HepG2 (cell line): Measurements from ENCODE around the gene ZNF467. TPM values are rescaled to one million over a fixed set of nuclear protein-coding genes. Genes with fewer than 3 reads are reported as not detected.

Source experiments
- ATAC-seq: fragments of 200-7000 bp; cut with Tn5 transposase; 3 replicates; pipeline ENCODE4 v1.9.1; 2020; ENCODE audit warnings: mild to moderate bottlenecking, moderate library complexity
- BruUV-seq: library from RNA; stranded (reverse); fragments of 400-500 nt; replicated peaks from 2 replicates; lab custom pipeline; 2021; lab: Mats Ljungman, UMichigan
- CTCF ChIA-PET: fragments of 300-600 bp; formaldehyde crosslinking; extraction: SDS; loops from one replicate; lab custom pipeline; 2021; ENCODE audit warnings: low total read pairs, inconsistent platforms, low intra/inter-chr PET ratio; lab: Yijun Ruan, JAX
- POLR2A ChIA-PET: fragments of 350-600 bp; sonication (Branson Sonifier 250); formaldehyde crosslinking; loops from one replicate; lab custom pipeline; 2020; ENCODE audit warnings: antibody characterized with exemption, inconsistent platforms; lab: Yijun Ruan, JAX
- DNase-seq: peaks from one replicate; pipeline ENCODE4 v3.0.0-alpha.2; 2015; ENCODE audit warnings: low spot score
- FAIRE-seq: peaks from 3 replicates; lab custom pipeline; 2011; peaks lifted over from hg19 to GRCh38; lab: Jason Lieb, UNC
- H2AFZ ChIP-seq: one replicate; pipeline ENCODE4 v1.6.1; 2011; ENCODE audit warnings: low read length, inconsistent platforms
- H3K27ac ChIP-seq: fragments of 300-600 bp; 3 replicates; pipeline ENCODE4 v1.8.0; 2011; ENCODE audit warnings: mixed run types, mild to moderate bottlenecking, mixed read lengths, low read length, inconsistent platforms; ENCODE audit not compliant: insufficient read depth; ENCODE audit errors: extremely low read length
- H3K27me3 ChIP-seq, 2 experiments: fragments of 200-600 bp in 1 of 2; 2 replicates in 1 of 2; 3 replicates in 1 of 2; pipeline versions ENCODE4 v1.6.0 to v1.8.0; 2011; ENCODE audit warnings: low read length in 2 of 2, mild to moderate bottlenecking in 2 of 2, moderate library complexity in 2 of 2, inconsistent platforms in 1 of 2; ENCODE audit not compliant: insufficient read depth in 2 of 2, control insufficient read depth in 1 of 2
- H3K36me3 ChIP-seq, 2 experiments: fragments of 200-600 bp in 1 of 2; replicated peaks in 1 of 2; 2 replicates in 1 of 2; 3 replicates in 1 of 2; pipeline versions ENCODE4 v1.5.1 to v1.8.0; 2011; ENCODE audit warnings: low read length in 2 of 2, inconsistent platforms in 1 of 2; ENCODE audit not compliant: insufficient read depth in 2 of 2, control insufficient read depth in 1 of 2
- H3K4me1 ChIP-seq: 2 replicates; pipeline ENCODE4 v1.5.1; 2012; ENCODE audit warnings: low read length, inconsistent platforms; ENCODE audit not compliant: insufficient read depth
- H3K4me2 ChIP-seq: 2 replicates; pipeline ENCODE4 v1.6.0; 2011; ENCODE audit warnings: low read depth, low read length, inconsistent platforms
- H3K4me3 ChIP-seq, 3 experiments: fragments of 200-600 bp in 1 of 3; sonication (generic), shearing (Covaris generic) in 1 of 3; replicated peaks in 1 of 3; 2 replicates each; pipeline ENCODE4 v1.5.1; 2011 to 2016; ENCODE audit warnings: low read length in 3 of 3, inconsistent platforms in 2 of 3, low read depth in 2 of 3, mild to moderate bottlenecking in 2 of 3, control low read depth in 1 of 3, mixed read lengths in 1 of 3; ENCODE audit not compliant: insufficient read depth in 1 of 3
- H3K79me2 ChIP-seq: one replicate; pipeline ENCODE4 v1.6.1; 2011; ENCODE audit warnings: low read length, inconsistent platforms; ENCODE audit not compliant: insufficient read depth
- H3K9ac ChIP-seq: 2 replicates; pipeline ENCODE4 v1.6.0; 2011; ENCODE audit warnings: mild to moderate bottlenecking, low read depth, low read length, inconsistent platforms; ENCODE audit not compliant: insufficient read depth
- H3K9me3 ChIP-seq: 2 replicates; pipeline ENCODE4 v1.5.1; 2012; ENCODE audit warnings: mild to moderate bottlenecking, low read length
- H4K20me1 ChIP-seq: 2 replicates; pipeline ENCODE4 v1.6.0; 2011; ENCODE audit warnings: inconsistent platforms, mild to moderate bottlenecking, low read length, moderate library complexity; ENCODE audit not compliant: insufficient read depth
- FOSL2 ChIP-seq: sonication (generic); formaldehyde crosslinking; IDR thresholded peaks from 2 replicates; pipeline ENCODE4 v1.4.0; 2020; ENCODE audit warnings: missing genetic modification reagents
- HNF4A ChIP-seq: sonication (generic); formaldehyde crosslinking; IDR thresholded peaks from 2 replicates; pipeline ENCODE4 v1.4.0; 2020; ENCODE audit warnings: missing genetic modification reagents
- ZNF331 ChIP-seq: sonication (generic); formaldehyde crosslinking; IDR thresholded peaks from 2 replicates; pipeline ENCODE4 v1.4.0; 2020; ENCODE audit warnings: missing genetic modification reagents
- ZNF644 ChIP-seq: IDR thresholded peaks from 2 replicates; pipeline ENCODE4 v1.6.1; 2016; ENCODE audit warnings: low read depth
- ZNF766 ChIP-seq: sonication (generic); formaldehyde crosslinking; IDR thresholded peaks from 2 replicates; pipeline ENCODE4 v1.5.0; 2020; ENCODE audit warnings: missing genetic modification reagents, borderline replicate concordance
- whole genome bisulfite sequencing: methylation state at CpG from one replicate; pipeline ENCODE4 v1.1.6; 2017; ENCODE audit warnings: low lambda C conversion rate; 5-methylcytosine and 5-hydroxymethylcytosine counted together
- in situ Hi-C: cut with HindIII; loops from 2 replicates; pipeline ENCODE4 v1.10.0; 2017; ENCODE audit warnings: low pct_unique_long_range_greater_than_20kb; ENCODE audit not compliant: extremely low pct_ligation_motif_present
- intact Hi-C: fragments of 100-400 bp; cut with micrococcal nuclease; formaldehyde crosslinking; loops from one replicate; pipeline ENCODE4 v1.10.0; 2022; ENCODE audit not compliant: unreplicated experiment
- polyA plus RNA-seq, 8 experiments: library from polyadenylated mRNA; depleted of rRNA in 3 of 8; stranded (reverse) in 7 of 8; unstranded in 1 of 8; fragments of >200 nt; fragmentation: Illumina TruSeq in 4 of 8; extraction: Trizol in 4 of 8; gene quantifications; 2 replicates each; pipeline versions ENCODE4 v1.2.1 to v1.2.3, GENCODE V29; 2011 to 2016; ENCODE audit warnings: low read depth in 4 of 8, missing spikeins in 1 of 8, mixed read lengths in 1 of 8; ENCODE audit not compliant: insufficient read depth in 1 of 8
- total RNA-seq, 5 experiments: library from RNA; depleted of rRNA; stranded (reverse); fragments of >200 nt; fragmentation: Illumina TruSeq; extraction: Trizol; gene quantifications; 2 replicates each; pipeline ENCODE4 v1.2.3, GENCODE V29; 2016; ENCODE audit warnings: low read depth in 1 of 5
- TF ChIP-seq, protein P1 (sequence below): sonication (generic); formaldehyde crosslinking; IDR thresholded peaks from 2 replicates; pipeline ENCODE4 v1.4.0; 2020; ENCODE audit warnings: missing genetic modification reagents, low read depth, mild to moderate bottlenecking, borderline replicate concordance
- TF ChIP-seq, protein P2 (sequence below), 2 experiments: sonication (generic) in 1 of 2; formaldehyde crosslinking in 1 of 2; IDR thresholded peaks; 2 replicates each; pipeline versions ENCODE4 v1.4.0 to v1.6.1; 2016 to 2020; ENCODE audit warnings: borderline replicate concordance in 1 of 2, low read depth in 1 of 2, mild to moderate bottlenecking in 1 of 2, missing genetic modification reagents in 1 of 2

The ZNF467 gene
- total and polyA plus RNA-seq, 2 of the 13 experiments (the other 11 are each of a cell fraction or from before 2014, with no cell fraction given) = 0.03 TPM; not detected in 1

DNA sequence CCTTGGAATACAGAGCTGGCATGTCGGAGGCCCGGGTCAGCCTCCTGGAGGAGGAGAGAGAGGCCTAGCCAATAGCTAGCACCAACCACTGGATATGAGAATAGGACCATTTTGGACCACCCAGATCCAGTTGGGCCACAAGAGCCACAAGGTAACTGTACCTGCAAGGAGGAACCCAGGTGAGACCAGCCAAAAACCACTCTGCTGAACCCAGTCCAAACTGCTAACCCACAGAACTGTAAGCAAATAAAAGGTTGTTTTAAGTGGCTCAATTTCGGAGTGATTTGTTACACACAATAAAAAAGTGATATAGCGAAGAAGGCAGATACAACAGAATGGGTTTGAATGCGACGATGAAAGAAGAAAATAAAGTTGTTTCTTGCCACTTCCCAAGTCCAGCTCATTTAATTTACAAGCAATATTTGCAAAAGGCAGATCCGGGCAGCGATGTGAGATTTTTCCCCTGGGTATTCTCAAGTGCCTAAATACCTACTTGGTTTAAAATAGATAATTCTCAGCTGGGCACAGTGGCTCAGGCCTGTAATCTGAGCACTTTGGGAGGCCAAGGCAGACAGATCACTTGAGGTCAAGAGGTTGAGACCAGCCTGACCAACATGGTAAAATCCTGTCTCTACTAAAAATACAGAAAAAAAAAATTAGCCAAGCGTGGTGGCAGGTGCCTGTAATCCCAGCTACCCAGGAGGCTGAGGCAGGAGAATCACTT is 23.1 kb downstream of the ZNF467 start:
- Histone ChIP-seq H3K27me3 (peaks cover 3 to 10% of the 10 kb centered on the region in 2 experiments; a peak in 3 of 5 replicates), H3K27ac (no peak overlapping the region), H3K4me3 (no peak overlapping the region), H3K79me2 (no peaks in the 10 kb centered on the region), H4K20me1 (no peaks in the 10 kb centered on the region), H2AFZ (no peak overlapping the region), H3K36me3 (no peaks in the 10 kb centered on the region), H3K4me1 (peaks cover 8% of the 10 kb centered on the region), H3K4me2 (no peak overlapping the region), H3K9me3 (no peaks in the 10 kb centered on the region), H3K9ac (no peak overlapping the region)
- 61% methylated on average over 9 of the region's 9 CpGs for WGBS
- FAIRE-seq (no peak), ATAC-seq (no peak), DNase-seq (no peak)
- in situ Hi-C loops = loop anchor here (5.0 kb wide), 1 partner anchor 88 kb away; no protein-coding TSS in a partner anchor
- no TSS peak for BruUV-seq
- POLR2A ChIA-PET = no interaction called here
- CTCF ChIA-PET = no interaction called here
- intact Hi-C loops = no loop called here
- no peak for TF ChIP-seq ZNF766 (CRISPR knock-in tag)
- peak; percentile 98 for TF ChIP-seq ZNF331

DNA sequence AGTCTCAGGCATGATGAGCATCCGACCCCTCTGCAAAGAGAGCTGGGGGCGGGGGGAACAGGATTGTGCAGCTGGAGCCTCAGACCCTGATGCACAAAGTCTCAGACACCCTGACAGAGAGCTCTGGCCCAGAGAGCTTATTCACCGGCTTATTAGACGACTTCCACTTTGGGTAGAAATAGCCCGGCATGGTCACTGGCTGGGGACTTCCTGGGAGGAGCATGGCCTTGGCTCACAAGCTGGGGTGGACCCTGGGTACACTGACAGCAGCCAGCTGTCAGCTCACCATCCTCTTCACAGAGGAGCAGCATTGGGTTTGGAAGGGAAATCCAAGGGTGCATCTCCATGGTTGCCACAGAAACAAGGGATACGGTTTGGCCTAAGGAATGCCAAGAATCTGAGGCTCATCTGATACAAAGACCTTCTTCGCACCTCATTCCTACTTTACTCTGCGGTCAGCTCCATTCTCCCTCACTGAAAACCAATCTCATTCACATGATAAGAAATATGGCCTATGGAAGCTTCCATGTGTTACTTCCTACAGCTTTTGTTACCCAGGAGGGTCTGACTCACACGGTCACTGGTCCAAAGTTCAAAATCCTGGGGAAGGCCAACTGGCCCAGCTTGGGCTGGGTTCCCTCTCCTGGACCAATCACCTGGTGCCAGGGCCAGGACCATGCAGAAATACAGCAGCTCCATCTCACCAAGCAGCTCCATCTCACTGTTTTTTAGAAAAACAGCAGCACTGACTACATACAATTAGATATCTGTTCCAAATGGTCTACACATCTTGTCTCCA is 25.1 kb downstream of the ZNF467 start:
- H3K9ac ChIP-seq = no peak overlapping the region
- no peak overlapping the region for H3K27ac ChIP-seq
- ATAC-seq (peak; percentile 63), DNase-seq (peak; percentile 46), FAIRE-seq (no peak)
- H3K36me3 ChIP-seq = no peaks in the 10 kb centered on the region
- H4K20me1 ChIP-seq = no peaks in the 10 kb centered on the region
- POLR2A ChIA-PET = interaction anchor here (0.5 to 1.3 kb wide), 2 partner anchors 23 to 1038 kb away, joined by 3 read pairs; no protein-coding TSS in a partner anchor
- no peak overlapping the region for H3K4me2 ChIP-seq
- no peak overlapping the region for H2AFZ ChIP-seq
- H3K9me3 ChIP-seq = no peaks in the 10 kb centered on the region
- H3K4me3 ChIP-seq = no peak overlapping the region
- CTCF ChIA-PET = no interaction called here
- no peaks in the 10 kb centered on the region for H3K79me2 ChIP-seq
- peaks cover 8% of the 10 kb centered on the region for H3K4me1 ChIP-seq
- in situ Hi-C loops = no loop called here
- 52% methylated on average over 6 of the region's 9 CpGs for WGBS
- H3K27me3 ChIP-seq = peaks cover 3 to 10% of the 10 kb centered on the region in 2 experiments; a peak in 3 of 5 replicates
- BruUV-seq = no TSS peak
- intact Hi-C loops = no loop called here
- TF ChIP-seq HNF4A (CRISPR knock-in tag) (peak; percentile 32), ZNF644 (peak; percentile 31; the same call in 1 of the 2 replicates), FOSL2 (peak; percentile 76)
- TF ChIP-seq, protein P1, sequence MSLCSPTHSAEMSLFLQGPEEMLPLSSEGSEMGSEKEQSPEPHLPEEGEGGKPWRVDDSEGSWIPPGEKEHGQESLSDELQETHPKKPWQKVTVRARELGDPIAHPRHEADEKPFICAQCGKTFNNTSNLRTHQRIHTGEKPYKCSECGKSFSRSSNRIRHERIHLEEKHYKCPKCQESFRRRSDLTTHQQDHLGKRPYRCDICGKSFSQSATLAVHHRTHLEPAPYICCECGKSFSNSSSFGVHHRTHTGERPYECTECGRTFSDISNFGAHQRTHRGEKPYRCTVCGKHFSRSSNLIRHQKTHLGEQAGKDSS (CRISPR knock-in tag) = no peak
- TF ChIP-seq, protein P2, sequence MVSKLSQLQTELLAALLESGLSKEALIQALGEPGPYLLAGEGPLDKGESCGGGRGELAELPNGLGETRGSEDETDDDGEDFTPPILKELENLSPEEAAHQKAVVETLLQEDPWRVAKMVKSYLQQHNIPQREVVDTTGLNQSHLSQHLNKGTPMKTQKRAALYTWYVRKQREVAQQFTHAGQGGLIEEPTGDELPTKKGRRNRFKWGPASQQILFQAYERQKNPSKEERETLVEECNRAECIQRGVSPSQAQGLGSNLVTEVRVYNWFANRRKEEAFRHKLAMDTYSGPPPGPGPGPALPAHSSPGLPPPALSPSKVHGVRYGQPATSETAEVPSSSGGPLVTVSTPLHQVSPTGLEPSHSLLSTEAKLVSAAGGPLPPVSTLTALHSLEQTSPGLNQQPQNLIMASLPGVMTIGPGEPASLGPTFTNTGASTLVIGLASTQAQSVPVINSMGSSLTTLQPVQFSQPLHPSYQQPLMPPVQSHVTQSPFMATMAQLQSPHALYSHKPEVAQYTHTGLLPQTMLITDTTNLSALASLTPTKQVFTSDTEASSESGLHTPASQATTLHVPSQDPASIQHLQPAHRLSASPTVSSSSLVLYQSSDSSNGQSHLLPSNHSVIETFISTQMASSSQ (IDR thresholded peaks at IDR 0.05; ENCODE audit: low read depth) = no peak
- TF ChIP-seq, protein P2 (CRISPR knock-in tag; IDR thresholded peaks at IDR 0.05; ENCODE audit: borderline replicate concordance) = no peak
